Anterior cingulate cortex (tissue), 58 donors: Measurements from ENCODE around the gene OR5AU1.

Experiments
- DNase-seq, 58 donors: peaks; one replicate each; lab custom pipeline; 2025; lab: John Stamatoyannopoulos, UW

The OR5AU1 gene

DNA sequence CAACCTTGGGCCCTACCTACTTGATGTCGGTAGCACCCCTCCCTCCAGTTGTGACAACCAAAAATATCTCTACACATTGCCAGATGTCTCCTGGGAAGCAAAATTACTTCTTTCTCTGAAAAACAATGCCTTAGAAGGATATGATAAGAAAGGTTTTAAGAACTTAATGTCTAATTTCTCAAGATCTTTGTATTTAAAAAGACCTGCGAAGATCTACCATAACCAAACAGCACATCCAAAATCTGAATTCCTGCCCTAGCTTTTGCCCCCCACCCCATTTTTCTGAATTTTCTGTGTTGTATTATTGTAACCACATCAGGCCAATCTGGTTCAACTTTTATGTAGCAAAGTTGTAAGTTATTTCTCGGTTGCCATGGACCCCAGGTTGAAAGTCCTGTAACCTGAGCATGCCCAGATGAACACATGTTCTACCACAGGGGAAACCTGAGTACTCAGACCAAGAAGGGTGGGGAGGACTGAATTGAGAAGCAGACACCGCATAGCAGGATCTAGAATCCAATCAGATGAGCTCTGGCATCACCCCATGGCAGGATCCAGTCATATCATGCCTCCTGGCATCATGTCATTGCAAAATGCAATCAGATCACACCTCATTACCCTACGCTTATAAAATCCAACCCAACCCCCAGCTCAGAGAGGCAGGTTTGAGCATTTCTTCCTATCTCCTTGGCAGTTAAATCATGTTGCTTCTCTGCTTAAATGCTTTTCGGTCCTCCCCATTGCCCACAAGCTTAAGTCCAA, 46.3 kb downstream of the OR5AU1 start:
- no peak for DNase-seq

DNA sequence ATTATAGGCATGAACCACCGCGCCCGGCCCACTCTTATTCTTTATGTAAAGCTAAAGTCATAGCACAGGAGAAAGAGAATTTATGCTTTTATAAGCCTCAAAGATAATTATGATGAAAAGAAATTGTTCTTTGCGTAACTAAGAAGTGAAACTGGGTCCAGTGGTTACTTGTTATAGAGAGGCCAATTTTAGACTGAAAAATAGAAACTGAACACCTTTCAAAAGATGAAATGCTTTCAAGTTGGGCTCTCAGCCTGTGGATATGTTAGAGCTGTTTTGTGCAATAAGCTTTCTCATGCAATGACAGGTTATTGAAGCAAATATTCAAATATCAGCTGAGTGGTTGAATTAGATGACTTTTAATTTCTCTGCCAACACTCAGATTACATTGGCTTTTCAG, 47.1 kb downstream of the OR5AU1 start:
- no peak for DNase-seq

DNA sequence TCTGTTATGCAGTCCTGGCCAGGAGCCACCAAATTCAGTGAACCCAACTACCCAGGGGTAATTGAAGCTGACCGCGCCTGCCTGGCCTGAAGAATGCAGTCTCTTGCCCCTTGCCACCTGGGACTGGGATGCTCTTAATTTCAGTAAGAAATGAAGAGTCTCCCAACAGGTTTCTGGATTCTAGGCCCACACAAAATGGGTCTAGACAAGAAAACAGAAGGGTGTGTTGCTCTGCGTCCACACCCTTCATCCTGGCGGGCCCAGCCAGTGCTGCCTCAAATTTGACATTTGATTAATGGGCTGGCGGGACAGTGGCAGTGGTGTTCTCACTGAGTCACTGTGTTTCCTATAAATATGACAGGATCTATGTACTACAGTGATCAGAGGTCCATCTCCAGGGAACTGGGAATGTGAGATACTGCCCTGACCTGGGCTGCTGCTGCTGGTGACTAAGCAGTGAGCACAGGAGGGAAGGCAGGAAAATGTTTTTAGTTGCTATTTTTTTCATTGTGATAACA, 48.5 kb downstream of the OR5AU1 start:
- DNase-seq = peak in 1 of 58 donors; percentile 55

DNA sequence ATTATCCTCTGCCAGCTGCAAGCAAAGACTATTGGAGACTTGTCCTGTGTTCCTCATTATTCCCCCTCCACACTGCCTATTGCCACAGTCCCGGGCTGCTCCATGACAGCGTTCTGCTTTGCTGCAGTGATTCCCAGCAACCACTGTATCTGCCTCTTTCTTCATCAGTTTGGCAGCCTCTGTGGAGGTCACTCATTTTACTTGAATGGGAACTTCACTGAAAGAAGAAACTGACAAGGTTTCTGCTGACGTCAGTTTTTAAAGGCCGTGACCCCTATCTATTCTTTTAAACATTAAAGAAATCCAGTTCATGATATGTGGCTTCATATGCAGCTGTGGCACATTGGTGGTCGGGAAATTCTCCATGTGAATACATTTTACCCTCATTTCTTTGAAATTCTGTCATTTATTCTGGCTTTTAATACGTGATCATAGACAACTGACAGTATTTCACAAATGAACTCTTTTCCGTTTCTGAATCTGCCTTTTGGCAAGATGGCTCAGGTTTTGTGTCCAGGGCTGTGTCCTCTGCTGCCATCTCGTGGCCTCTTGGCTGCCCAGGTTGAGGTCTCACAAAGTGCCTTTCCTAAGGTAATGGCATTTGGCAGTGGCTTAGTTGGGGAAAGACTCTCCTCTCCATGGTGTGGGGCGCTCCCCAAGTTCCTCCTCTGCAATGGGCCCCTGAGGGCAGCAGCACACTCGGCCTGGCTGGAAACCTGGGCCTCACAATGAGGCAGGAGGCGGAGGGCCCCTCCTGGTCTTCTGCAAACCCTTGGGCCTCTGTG, 49.2 kb downstream of the OR5AU1 start:
- peak in 54 of 58 donors; percentile 12 to 86 (median 58) for DNase-seq

DNA sequence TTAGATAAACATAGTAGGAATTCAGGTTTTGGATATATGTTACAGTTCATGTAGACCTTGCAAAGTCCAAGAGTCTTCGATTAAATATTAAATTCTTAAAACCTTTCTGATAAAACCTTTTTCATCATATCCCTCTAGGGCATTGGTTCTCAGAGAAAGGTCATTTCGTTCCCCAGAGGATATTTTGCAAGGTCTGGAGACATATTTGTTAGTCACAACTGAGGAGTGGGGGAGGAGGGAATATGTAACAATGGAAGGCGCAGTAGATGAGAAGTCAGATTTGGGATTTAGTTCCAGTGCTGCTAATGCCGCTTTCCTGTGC, 49.7 kb downstream of the OR5AU1 start:
- no peak for DNase-seq

DNA sequence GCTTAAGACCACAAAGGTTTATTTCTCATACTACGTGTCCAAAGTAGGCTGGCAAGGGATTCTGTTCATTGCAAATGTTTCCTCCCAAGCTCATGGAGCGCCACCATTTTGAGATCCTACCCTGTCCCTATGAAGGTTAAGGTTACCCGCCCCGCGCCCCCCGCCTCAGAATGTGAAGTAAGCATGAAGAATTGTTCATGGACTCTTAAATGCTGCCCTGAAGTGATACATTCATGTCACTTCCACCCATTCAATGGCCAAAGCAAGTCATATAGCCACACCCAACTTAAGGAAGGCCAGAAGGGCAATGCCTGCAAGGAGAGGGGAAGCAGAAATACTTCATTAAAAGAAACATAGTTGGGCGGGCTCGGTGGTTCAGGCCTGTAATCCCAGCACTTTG, 50.8 kb downstream of the OR5AU1 start:
- no peak for DNase-seq
